Femur (tissue), 1 donor: ENCODE results near the gene PDE3B.
"Not testable (repeated sequence)": the region's sequence is repeated elsewhere in the genome, so short reads cannot be mapped to it uniquely, and the experiment has no call there.

ENCODE experiments used
- DNase-seq: peaks from one replicate; pipeline ENCODE4 v3.0.0-alpha.2; 2017

The PDE3B gene

DNA sequence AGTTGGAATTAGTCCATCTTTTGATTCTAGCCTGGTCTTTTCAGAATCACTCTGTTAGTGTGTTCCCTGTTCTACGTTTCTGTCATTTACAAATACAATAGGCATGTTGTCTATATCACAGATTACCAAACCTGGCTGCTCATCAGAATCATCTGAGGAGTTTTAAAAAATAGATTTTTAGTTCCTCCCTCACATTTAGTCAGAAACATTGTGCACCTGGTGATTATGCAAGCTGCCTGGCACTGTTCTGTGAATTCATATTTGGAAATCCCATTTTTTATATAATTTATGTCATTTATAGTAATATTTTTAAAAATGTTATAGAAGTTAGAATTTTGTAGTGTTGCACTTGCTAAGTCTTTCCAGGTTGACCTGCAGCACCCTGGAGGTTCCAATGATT, 107.3 kb downstream of the PDE3B start:
- DNase-seq, result no peak

DNA sequence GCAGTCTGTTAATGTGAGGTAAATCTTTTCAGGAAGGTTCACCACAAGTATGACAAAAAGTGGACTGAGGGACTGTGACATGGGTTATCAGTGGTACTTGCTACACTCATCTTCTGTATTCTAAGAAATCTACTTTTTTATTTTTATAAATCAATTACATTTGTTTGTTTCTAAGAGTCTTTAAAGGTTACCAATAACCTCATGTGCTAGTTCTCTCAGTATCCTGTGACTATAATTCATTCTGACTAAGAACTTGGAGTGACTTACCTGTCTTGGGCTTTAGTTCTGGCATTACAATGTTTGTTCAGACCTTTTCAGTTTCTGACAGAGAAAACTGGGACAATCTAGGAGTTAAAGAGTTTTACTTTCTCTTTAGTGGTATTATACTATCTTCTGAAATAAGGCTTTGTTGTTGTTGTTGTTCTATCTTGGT, 108.4 kb downstream of the PDE3B start:
- no peak for DNase-seq

- no peak for DNase-seq
These were observed 111.5 kb downstream of the PDE3B start for GRCh38 chr11:14755140-14755539.

- DNase-seq, result no peak
These were observed 112.7 kb downstream of the PDE3B start for GRCh38 chr11:14756349-14756748.

DNA sequence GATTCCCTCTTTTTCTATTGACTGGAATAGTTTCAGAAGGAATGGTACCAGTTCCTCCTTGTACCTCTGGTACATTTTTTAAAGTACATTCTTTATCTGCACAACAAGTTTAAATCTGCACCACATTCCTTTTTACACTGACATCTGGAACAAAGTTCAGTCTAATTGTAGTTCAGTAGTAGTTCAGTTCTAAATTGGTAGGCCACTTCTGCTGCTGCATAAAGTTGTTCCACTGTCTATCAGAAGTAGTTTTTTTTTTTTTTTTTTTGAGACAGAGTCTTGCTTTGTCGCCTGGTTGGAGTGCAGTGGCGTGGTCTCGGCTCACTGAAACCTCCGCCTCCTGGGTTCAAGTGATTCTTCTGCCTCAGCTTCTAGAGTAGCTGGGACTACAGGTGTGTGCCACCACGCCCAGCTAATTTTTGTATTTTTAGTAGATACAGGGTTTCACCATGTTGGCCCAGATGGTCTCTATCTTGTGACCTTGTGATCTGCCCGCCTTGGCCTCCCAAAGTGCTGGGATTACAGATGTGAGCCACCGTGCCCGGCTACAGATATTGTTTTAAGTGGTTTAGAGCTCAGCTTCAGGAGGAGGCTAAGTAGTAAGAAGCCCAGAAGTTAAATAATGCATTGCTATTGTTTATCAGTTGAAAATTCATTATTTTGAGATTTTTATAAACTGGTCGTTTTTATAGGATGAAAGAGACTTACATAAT, 115.9 kb downstream of the PDE3B start:
- not testable (repeated sequence) for DNase-seq

DNA sequence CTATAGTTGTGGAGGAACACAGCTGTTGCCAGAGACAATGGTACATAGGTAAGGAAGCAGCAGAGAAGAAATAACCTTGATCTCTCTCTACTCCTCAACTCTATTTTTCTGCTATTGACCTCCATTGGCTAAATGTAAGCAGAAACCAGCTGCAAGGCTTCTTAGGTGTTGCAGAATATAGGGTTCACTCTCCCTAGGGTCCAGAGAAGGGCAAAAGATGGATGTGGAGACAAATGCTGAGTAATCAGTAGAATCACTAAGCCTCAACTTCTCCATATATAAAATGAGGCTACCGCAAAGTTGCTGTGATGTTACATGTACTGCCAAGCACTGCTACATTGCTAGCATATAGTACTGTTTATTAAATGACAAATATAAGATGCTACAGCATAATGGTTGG, 120.6 kb downstream of the PDE3B start:
- no peak for DNase-seq

DNA sequence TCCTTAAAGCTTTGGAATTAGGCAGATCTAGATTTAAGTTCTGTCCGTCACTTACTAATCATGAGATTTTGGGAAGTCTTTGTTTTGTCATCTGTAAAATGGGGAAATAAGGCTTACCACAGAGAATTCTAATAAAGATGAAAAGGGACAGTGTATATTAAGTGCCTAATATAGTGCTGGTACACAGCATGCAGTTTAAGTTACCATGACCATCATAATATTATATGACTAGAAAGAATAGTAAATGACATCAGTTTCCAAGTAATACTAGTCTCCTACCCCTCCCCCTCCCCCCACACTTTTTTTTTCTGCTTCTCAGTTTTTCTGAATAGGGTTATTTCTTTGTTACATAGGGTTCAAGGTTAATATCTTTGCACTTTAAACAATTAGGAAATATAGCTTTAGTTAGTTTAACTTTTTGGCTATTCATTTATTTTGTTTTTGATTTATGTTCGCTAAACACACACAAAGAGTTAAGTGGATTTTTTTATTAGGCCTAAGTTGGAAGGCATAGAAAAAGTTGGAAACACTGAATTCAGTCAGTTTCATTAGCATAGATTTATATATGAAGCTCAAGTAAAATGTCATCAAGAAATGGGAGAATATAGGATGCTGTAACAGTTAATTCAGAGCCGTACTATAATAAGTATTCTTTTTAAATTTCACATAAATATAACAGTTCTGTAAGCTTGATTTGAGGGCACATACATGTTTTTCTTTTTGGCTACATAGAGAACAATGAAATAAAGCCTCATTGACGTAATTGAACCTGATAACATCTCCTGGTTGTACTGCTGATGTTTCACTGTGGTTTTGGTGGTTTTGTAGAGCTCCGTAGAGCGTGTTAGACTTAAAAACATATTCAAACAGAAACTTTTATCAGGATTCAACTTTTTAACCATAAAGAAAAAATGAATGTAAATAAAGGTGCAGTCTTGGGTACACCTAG, 121.2 kb downstream of the PDE3B start:
- no peak for DNase-seq

DNA sequence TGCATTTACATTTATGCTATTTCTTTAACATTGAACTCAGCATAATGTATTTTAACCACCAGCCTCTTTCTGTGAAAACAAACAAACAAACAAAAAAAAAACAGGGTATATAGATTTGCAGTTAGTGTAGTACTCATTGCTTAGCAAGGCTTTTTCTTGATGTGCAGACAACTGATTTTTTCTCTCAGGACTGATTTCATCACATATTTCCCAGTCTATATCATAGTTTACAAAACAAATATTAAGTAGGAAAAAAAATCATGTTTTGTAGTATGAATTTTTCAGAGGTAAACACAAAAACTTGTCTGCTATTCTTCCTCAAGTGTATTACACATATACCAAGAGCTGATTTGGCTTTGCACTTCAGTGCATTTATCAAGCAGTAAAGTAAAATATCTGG, 123.0 kb downstream of the PDE3B start:
- no peak for DNase-seq

DNA sequence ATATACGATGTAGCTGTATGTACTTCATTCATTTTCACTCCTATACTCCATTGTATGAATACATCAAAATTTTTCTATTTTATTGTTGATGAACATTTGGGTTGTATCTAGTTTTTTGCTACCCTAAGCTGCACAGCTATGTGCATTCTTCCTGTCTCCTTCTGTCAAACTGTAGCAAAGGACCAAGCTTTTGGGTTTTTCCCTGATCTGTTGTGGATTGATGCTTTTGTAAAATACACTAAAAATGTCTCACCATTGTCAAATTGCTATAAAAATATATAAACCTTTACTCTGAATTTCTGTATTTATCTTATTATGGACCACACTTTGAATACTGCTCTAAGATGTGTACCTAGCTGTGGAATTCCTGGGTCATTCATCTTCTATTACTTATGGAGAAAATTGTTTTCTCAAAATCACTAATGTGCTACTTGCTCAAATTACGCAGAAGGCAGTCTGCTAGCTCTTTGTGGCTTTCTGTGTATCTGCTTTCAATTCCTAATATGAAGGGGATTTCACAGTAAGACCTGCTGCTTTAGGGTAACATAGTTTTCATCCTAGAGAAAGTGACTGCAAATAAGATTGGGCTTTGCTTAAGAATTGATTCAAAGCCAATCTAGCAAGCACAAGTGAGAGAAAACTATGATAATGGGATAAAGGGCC, 125.1 kb downstream of the PDE3B start:
- no peak for DNase-seq

DNA sequence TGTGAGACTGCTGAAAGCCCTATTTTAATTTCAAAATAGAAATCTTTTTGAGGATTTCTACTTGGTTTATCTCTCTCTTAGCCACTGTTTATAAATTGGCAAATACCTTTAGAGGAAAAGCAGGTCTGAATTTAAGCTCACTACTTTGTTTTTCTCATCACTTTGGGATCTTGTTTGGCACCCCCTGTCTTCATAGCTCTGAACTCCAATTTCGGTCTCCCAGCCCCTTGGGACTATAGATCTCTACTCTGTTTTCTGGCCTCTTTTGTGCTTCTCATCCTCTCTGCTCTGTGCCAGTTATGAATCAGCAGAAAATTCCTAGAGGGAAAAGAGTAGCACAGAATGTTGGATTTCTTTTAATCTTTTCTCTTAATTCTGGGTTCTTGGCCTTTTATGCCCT, 130.2 kb downstream of the PDE3B start:
- no peak for DNase-seq

- no peak for DNase-seq
These were observed 131.1 kb downstream of the PDE3B start for GRCh38 chr11:14774721-14775120.

- DNase-seq, result no peak
These were observed 132.3 kb downstream of the PDE3B start for GRCh38 chr11:14775897-14776296.

GRCh38 chr11:14778460-14778859, 134.9 kb downstream of the PDE3B start:
- not testable (repeated sequence) for DNase-seq

DNA sequence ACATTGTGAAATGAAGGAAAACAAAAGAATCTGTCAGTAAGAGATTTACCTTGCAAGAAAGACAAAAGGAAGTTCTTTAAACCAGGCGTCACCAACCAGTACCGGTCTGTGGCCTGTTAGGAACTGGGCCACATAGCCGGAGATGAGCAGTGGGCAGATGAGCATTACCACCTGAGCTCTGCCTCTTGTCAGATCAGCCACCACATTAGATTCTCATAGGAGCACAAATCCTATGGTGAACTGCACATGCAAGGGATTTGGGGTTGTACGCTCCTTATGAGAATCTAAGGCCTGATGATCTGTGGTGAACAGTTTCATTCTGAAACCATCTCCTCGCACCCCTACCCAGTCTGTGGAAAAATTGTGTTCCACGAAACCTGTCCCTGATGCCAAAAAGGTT, 140.2 kb downstream of the PDE3B start:
- no peak for DNase-seq

GRCh38 chr11:14784230-14784629, 140.6 kb downstream of the PDE3B start:
- no peak for DNase-seq

- no peak for DNase-seq
These were observed 146.4 kb downstream of the PDE3B start for GRCh38 chr11:14789879-14790484.

GRCh38 chr11:14793546-14793945, 149.9 kb downstream of the PDE3B start:
- DNase-seq, result no peak

GRCh38 chr11:14796028-14796427, 152.4 kb downstream of the PDE3B start:
- not testable (repeated sequence) for DNase-seq

- no peak for DNase-seq
These were observed 160.2 kb downstream of the PDE3B start for GRCh38 chr11:14803846-14804245.

DNA sequence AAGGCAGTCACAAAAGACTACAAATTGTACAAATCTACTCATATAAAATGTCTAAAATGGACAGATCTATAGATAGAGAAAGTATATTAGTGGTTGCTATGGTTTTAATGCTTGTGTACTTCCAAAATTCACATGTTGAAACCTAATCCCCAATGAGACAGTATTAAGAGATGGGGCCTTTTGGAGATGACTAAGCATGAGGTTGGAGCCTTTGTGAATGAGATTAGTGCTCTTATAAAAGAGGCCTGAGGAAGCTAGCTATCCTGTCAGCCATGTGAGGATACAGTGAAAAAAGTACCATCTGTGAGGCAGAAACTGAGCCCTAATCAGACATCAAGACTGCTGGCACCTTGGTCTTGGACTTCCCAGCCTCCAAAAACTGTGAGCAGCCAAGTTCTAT, 165.9 kb downstream of the PDE3B start:
- no peak for DNase-seq

DNA sequence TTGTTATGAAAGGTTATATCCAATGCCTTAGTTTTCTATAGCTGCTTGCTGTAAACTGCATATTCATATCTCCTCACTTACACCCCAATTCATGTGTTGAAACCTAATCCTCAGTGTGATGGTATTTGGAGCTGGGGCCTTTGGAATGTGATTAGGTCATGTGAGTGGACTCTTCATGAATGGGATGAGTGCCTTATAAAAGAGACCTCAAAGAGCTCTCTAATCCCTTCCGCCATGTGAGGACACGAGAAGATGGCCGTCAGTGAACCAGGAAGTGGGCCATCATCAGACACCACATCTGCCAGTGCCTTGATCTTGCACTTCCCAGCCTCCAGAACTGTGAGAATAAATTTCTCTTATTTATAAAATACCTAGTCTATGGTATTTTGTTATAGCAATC, 169.2 kb downstream of the PDE3B start:
- DNase-seq, result no peak

- DNase-seq, result no peak
These were observed 169.9 kb downstream of the PDE3B start for GRCh38 chr11:14813516-14813915.

- no peak for DNase-seq
These were observed 175.2 kb downstream of the PDE3B start for GRCh38 chr11:14818779-14819178.
